ENCODE data around the gene CENPU.
"Not testable (repeated sequence)": the region's sequence is repeated elsewhere in the genome, so short reads cannot be mapped to it uniquely, and the experiment has no call there.

The CENPU gene

GRCh38 chr4:184669251-184669650 is 64.6 kb downstream of the CENPU start:
- in situ Hi-C loops (cut with MboI; ENCODE audit: low sequenced_read_pairs): no loop called here

- in situ Hi-C loops (cut with MboI; ENCODE audit: low sequenced_read_pairs): no loop called here
Measured at GRCh38 chr4:184668511-184669114, 65.3 kb downstream of the CENPU start.

GRCh38 chr4:184668096-184668495 is 65.8 kb downstream of the CENPU start:
- in situ Hi-C loops (cut with MboI; ENCODE audit: low sequenced_read_pairs): no loop called here

- in situ Hi-C loops (cut with MboI; ENCODE audit: low sequenced_read_pairs): no loop called here
Measured at GRCh38 chr4:184666670-184667069, 67.2 kb downstream of the CENPU start.

- in situ Hi-C loops (cut with MboI; ENCODE audit: low sequenced_read_pairs): no loop called here
Measured at GRCh38 chr4:184664445-184665210, 69.3 kb downstream of the CENPU start.

GRCh38 chr4:184662236-184662635 is 71.7 kb downstream of the CENPU start:
- in situ Hi-C loops (cut with MboI; ENCODE audit: low sequenced_read_pairs): no loop called here

GRCh38 chr4:184660978-184661377 is 72.9 kb downstream of the CENPU start:
- in situ Hi-C loops (cut with MboI; ENCODE audit: low sequenced_read_pairs): no loop called here

- in situ Hi-C loops (cut with MboI; ENCODE audit: low sequenced_read_pairs): not testable (repeated sequence)
Measured at GRCh38 chr4:184657820-184658219, 76.1 kb downstream of the CENPU start.

GRCh38 chr4:184657144-184657543 is 76.8 kb downstream of the CENPU start:
- in situ Hi-C loops (cut with MboI; ENCODE audit: low sequenced_read_pairs): no loop called here

GRCh38 chr4:184655889-184656869 is 77.7 kb downstream of the CENPU start:
- in situ Hi-C loops (cut with MboI; ENCODE audit: low sequenced_read_pairs): no loop called here

- in situ Hi-C loops (cut with MboI; ENCODE audit: low sequenced_read_pairs): no loop called here
Measured at GRCh38 chr4:184653650-184654049, 80.2 kb downstream of the CENPU start.

GRCh38 chr4:184652681-184653080 is 81.2 kb downstream of the CENPU start:
- in situ Hi-C loops (cut with MboI; ENCODE audit: low sequenced_read_pairs): not testable (repeated sequence)

GRCh38 chr4:184651899-184652298 is 82.0 kb downstream of the CENPU start:
- in situ Hi-C loops (cut with MboI; ENCODE audit: low sequenced_read_pairs): no loop called here

- in situ Hi-C loops (cut with MboI; ENCODE audit: low sequenced_read_pairs): no loop called here
Measured at GRCh38 chr4:184649971-184650855, 83.7 kb downstream of the CENPU start.

GRCh38 chr4:184649026-184649970 is 84.6 kb downstream of the CENPU start, which contains the start of the genes CASP3 and PRIMPOL:
Gene CASP3, minus strand, starts transcription at chr4:184649447. Its CDS starts 10,994 bp downstream, at chr4:184638453.
Gene PRIMPOL, plus strand, starts transcription at chr4:184649738. Its CDS starts 7,403 bp downstream, at chr4:184657141.
- in situ Hi-C loops (cut with MboI; ENCODE audit: low sequenced_read_pairs): no loop called here

- in situ Hi-C loops (cut with MboI; ENCODE audit: low sequenced_read_pairs): no loop called here
Measured at GRCh38 chr4:184648313-184649025, 85.4 kb downstream of the CENPU start.

- in situ Hi-C loops (cut with MboI; ENCODE audit: low sequenced_read_pairs): no loop called here
Measured at GRCh38 chr4:184648054-184648312, 85.9 kb downstream of the CENPU start.

- in situ Hi-C loops (cut with MboI; ENCODE audit: low sequenced_read_pairs): no loop called here
Measured at GRCh38 chr4:184647266-184648053, 86.4 kb downstream of the CENPU start.

Data from HL-60/S4 (cell line).